ENCODE results near the gene MKX.

The MKX gene

GRCh38 chr10:27635699-27636270 lies 109.8 kb downstream of the MKX start:
- Histone ChIP-seq H3K36me3 (ENCODE audit: control insufficient read depth in 2 of 2, insufficient read depth in 2 of 2, low read length in 2 of 2) (no peaks in the 10 kb centered on the region), H3K27ac (ENCODE audit: low read length) (no peak overlapping the region), H3K27me3 (ENCODE audit: control insufficient read depth in 1 of 2, insufficient read depth in 2 of 2, low read length in 2 of 2) (no peaks in the 10 kb centered on the region)

GRCh38 chr10:27635290-27635689 lies 110.3 kb downstream of the MKX start:
- Histone ChIP-seq H3K4me3 (ENCODE audit: low read length in 2 of 2) (no peak overlapping the region), H3K27me3 (ENCODE audit: control insufficient read depth in 1 of 2, insufficient read depth in 2 of 2, low read length in 2 of 2) (no peaks in the 10 kb centered on the region), H3K9me3 (ENCODE audit: control insufficient read depth in 2 of 2, low read length in 2 of 2) (no peaks in the 10 kb centered on the region), H3K27ac (ENCODE audit: low read length) (no peak overlapping the region), H3K9ac (ENCODE audit: low read length in 2 of 2) (no peak overlapping the region), H3K4me1 (ENCODE audit: control insufficient read depth, insufficient read depth, low read length) (no peaks in the 10 kb centered on the region), H3K36me3 (ENCODE audit: control insufficient read depth in 2 of 2, insufficient read depth in 2 of 2, low read length in 2 of 2) (no peaks in the 10 kb centered on the region)

More at GRCh38 chr10:27635699-27636270, 109.8 kb downstream of the MKX start:
- Histone ChIP-seq H3K9ac (ENCODE audit: low read length in 2 of 2) (no peak overlapping the region), H3K9me3 (ENCODE audit: control insufficient read depth in 2 of 2, low read length in 2 of 2) (no peaks in the 10 kb centered on the region), H3K4me1 (ENCODE audit: control insufficient read depth, insufficient read depth, low read length) (no peaks in the 10 kb centered on the region), H3K4me3 (ENCODE audit: low read length in 2 of 2) (no peak overlapping the region)

GRCh38 chr10:27628621-27629020 lies 117.0 kb downstream of the MKX start:
- no peaks in the 10 kb centered on the region for H3K4me1 ChIP-seq (ENCODE audit: control insufficient read depth, insufficient read depth, low read length)
- no peak overlapping the region for H3K27ac ChIP-seq (ENCODE audit: low read length)
- H3K27me3 ChIP-seq (ENCODE audit: control insufficient read depth in 1 of 2, insufficient read depth in 2 of 2, low read length in 2 of 2), result no peaks in the 10 kb centered on the region
- no peak overlapping the region for H3K9ac ChIP-seq (ENCODE audit: low read length in 2 of 2)
- H3K4me3 ChIP-seq (ENCODE audit: low read length in 2 of 2), result no peak overlapping the region
- no peaks in the 10 kb centered on the region for H3K9me3 ChIP-seq (ENCODE audit: control insufficient read depth in 2 of 2, low read length in 2 of 2)
- H3K36me3 ChIP-seq (ENCODE audit: control insufficient read depth in 2 of 2, insufficient read depth in 2 of 2, low read length in 2 of 2), result no peaks in the 10 kb centered on the region

- H3K4me1 ChIP-seq (ENCODE audit: control insufficient read depth, insufficient read depth, low read length), result no peaks in the 10 kb centered on the region
- H3K9me3 ChIP-seq (ENCODE audit: control insufficient read depth in 2 of 2, low read length in 2 of 2), result no peaks in the 10 kb centered on the region
- H3K4me3 ChIP-seq (ENCODE audit: low read length in 2 of 2), result no peak overlapping the region
- H3K27ac ChIP-seq (ENCODE audit: low read length), result no peak overlapping the region
- no peaks in the 10 kb centered on the region for H3K36me3 ChIP-seq (ENCODE audit: control insufficient read depth in 2 of 2, insufficient read depth in 2 of 2, low read length in 2 of 2)
- H3K27me3 ChIP-seq (ENCODE audit: control insufficient read depth in 1 of 2, insufficient read depth in 2 of 2, low read length in 2 of 2), result no peaks in the 10 kb centered on the region
- no peak overlapping the region for H3K9ac ChIP-seq (ENCODE audit: low read length in 2 of 2)
Observed at GRCh38 chr10:27626890-27627289, 118.7 kb downstream of the MKX start.

- no peak overlapping the region for H3K27ac ChIP-seq (ENCODE audit: low read length)
- no peak overlapping the region for H3K9ac ChIP-seq (ENCODE audit: low read length in 2 of 2)
- peaks cover 2% of the 10 kb centered on the region for H3K4me1 ChIP-seq (ENCODE audit: control insufficient read depth, insufficient read depth, low read length)
- no peaks in the 10 kb centered on the region for H3K9me3 ChIP-seq (ENCODE audit: control insufficient read depth in 2 of 2, low read length in 2 of 2)
- no peaks in the 10 kb centered on the region for H3K27me3 ChIP-seq (ENCODE audit: control insufficient read depth in 1 of 2, insufficient read depth in 2 of 2, low read length in 2 of 2)
- H3K4me3 ChIP-seq (ENCODE audit: low read length in 2 of 2), result no peak overlapping the region
- H3K36me3 ChIP-seq (ENCODE audit: control insufficient read depth in 2 of 2, insufficient read depth in 2 of 2, low read length in 2 of 2), result no peaks in the 10 kb centered on the region
Observed at GRCh38 chr10:27625452-27626211, 120.0 kb downstream of the MKX start.

GRCh38 chr10:27624941-27625340 lies 120.7 kb downstream of the MKX start:
- Histone ChIP-seq H3K9me3 (ENCODE audit: control insufficient read depth in 2 of 2, low read length in 2 of 2) (no peaks in the 10 kb centered on the region), H3K27ac (ENCODE audit: low read length) (no peak overlapping the region), H3K9ac (ENCODE audit: low read length in 2 of 2) (no peak overlapping the region), H3K36me3 (ENCODE audit: control insufficient read depth in 2 of 2, insufficient read depth in 2 of 2, low read length in 2 of 2) (no peaks in the 10 kb centered on the region), H3K4me1 (ENCODE audit: control insufficient read depth, insufficient read depth, low read length) (peaks cover 7% of the 10 kb centered on the region), H3K4me3 (ENCODE audit: low read length in 2 of 2) (no peak overlapping the region), H3K27me3 (ENCODE audit: control insufficient read depth in 1 of 2, insufficient read depth in 2 of 2, low read length in 2 of 2) (no peaks in the 10 kb centered on the region)

Measured in stomach smooth muscle (tissue), 2 donors.